ENCODE data around the gene CNTLN. TPM values are rescaled to one million over a fixed set of nuclear protein-coding genes. Genes with fewer than 3 reads are reported as not detected.
A peak's percentile ranks its signal among the peaks of the same experiment; 100 is the strongest.

The CNTLN gene
- total RNA-seq, 1 donor from 2014 or later, result 0.79 TPM

DNA sequence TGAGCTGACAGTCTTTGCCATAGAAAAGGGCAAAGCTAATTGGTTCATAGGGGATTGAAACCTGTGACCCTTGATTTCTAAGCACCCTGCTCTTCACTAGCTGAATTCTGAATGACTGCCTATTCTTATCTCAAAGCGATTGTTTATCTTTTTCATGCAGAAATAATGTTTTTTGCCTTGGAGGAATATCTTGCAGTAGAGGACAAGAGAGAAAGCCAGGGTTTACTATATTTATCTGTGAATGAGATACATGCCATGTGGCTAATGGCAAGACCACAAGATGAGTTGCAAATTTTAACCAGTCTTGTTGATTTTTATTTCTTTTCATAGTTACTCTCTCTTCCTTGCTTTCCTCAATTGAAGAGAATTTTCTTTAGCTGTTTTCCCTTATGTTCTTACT lies 185.0 kb downstream of the CNTLN start:
- Histone ChIP-seq H3K36me3 (ENCODE audit: control insufficient read depth, insufficient read depth, low read length) (no peaks in the 10 kb centered on the region), H3K27me3 (ENCODE audit: control insufficient read depth, insufficient read depth, low read length) (no peaks in the 10 kb centered on the region), H3K4me3 (ENCODE audit: low read depth, low read length) (no peak overlapping the region)
- DNase-seq (ENCODE audit: low read depth) (no peak), FAIRE-seq (no peak)
- TF ChIP-seq, protein P1, sequence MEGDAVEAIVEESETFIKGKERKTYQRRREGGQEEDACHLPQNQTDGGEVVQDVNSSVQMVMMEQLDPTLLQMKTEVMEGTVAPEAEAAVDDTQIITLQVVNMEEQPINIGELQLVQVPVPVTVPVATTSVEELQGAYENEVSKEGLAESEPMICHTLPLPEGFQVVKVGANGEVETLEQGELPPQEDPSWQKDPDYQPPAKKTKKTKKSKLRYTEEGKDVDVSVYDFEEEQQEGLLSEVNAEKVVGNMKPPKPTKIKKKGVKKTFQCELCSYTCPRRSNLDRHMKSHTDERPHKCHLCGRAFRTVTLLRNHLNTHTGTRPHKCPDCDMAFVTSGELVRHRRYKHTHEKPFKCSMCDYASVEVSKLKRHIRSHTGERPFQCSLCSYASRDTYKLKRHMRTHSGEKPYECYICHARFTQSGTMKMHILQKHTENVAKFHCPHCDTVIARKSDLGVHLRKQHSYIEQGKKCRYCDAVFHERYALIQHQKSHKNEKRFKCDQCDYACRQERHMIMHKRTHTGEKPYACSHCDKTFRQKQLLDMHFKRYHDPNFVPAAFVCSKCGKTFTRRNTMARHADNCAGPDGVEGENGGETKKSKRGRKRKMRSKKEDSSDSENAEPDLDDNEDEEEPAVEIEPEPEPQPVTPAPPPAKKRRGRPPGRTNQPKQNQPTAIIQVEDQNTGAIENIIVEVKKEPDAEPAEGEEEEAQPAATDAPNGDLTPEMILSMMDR (IDR thresholded peaks at IDR 0.05; ENCODE audit: insufficient read depth, low read length, severe bottlenecking), result no peak

DNA sequence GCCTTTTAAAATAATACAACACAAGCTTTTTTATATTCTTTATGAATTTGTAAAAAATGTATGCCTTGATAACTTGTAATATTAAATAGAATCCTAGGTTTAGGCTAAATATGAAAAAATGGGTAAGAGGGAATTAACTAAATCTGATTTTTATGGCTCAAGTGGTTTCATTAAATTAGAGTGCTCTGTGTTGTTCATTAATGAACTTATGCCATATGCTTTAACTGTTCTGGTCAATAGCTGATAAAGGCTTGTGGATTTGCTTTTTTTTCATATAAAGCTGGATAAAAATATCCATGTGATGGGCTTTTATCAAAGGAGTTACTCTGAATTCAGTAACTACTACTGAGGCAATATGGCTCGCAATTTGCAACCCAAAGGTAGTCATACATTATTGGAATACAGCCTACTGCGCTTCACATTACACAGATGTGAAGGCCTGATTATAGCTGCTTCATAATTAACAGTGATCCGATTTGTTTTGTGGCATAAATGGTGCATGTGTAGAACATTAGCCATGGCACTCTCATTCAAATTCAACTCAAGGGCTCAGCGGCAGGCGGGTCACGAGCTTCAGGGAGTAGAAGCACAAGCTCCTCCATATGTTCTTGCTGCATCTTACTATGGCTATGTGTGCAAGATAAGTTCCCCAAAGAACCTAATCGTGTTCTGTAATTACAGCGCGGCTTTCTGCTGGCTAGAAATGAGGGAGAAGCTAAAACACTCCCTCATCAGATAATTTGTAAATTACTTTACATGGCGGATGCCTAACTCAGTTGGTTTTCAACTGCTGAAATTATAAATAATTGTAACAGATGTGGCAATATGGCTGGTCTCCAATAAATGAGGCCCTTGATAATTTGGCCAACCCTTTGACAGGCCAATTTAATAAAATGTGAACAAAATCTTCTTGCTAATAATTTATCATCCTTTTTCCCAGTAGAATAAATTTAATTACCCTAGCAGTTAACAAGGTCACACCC lies 188.3 kb downstream of the CNTLN start:
- H3K4me3 ChIP-seq (ENCODE audit: low read depth, low read length), result no peak overlapping the region
- DNase-seq (ENCODE audit: low read depth) (no peak), FAIRE-seq (no peak)
- no peaks in the 10 kb centered on the region for H3K36me3 ChIP-seq (ENCODE audit: control insufficient read depth, insufficient read depth, low read length)
- no peaks in the 10 kb centered on the region for H3K27me3 ChIP-seq (ENCODE audit: control insufficient read depth, insufficient read depth, low read length)
- TF ChIP-seq, protein P1 (IDR thresholded peaks at IDR 0.05; ENCODE audit: insufficient read depth, low read length, severe bottlenecking), result no peak

DNA sequence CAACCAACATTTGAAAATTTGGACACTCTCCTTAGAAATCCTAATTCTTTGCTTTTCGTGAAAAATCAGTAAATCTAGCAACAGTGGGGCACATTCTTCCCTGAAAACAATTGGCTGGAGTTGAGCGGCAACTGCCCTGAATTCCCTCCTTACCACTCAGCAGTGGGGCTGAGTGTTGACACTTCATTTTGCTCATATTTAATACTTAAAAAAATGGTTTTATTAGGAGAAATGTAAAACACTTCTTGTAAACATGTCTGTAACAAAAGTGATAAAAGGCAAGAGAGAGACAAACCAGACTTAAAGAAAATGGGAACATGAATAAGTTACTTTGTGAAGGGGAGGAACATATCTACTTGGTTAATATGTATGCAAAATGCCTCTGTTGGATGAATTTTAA lies 193.5 kb downstream of the CNTLN start:
- TF ChIP-seq, protein P1 (IDR thresholded peaks at IDR 0.05; ENCODE audit: insufficient read depth, low read length, severe bottlenecking), result no peak

DNA sequence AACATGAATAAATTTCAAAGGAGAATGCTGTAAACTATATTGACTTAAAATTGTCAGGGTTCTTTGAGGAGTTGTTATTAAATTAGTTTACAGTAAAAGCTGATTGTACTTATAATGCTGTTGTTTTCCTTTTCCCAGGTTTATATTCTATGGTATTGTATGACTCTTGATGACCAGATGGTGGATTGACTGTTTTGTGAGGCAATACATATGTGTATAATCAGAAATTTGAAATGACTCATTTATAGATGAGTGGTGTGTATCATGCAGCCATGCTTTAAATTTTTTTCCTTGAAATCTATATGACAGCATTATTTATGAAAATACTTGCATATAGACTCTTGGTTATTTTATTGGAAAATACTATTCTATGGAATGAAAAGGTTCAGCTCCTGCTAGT lies 195.3 kb downstream of the CNTLN start:
- peak; percentile 48 for DNase-seq (ENCODE audit: low read depth)
- no peak for FAIRE-seq
- TF ChIP-seq, protein P1 (IDR thresholded peaks at IDR 0.05; ENCODE audit: insufficient read depth, low read length, severe bottlenecking), result no peak
- H3K4me3 ChIP-seq (ENCODE audit: low read depth, low read length), result no peak overlapping the region
- H3K27me3 ChIP-seq (ENCODE audit: control insufficient read depth, insufficient read depth, low read length), result no peaks in the 10 kb centered on the region
- no peaks in the 10 kb centered on the region for H3K36me3 ChIP-seq (ENCODE audit: control insufficient read depth, insufficient read depth, low read length)

More for the DNA sequence above, 193.5 kb downstream of the CNTLN start:
- H3K27me3 ChIP-seq (ENCODE audit: control insufficient read depth, insufficient read depth, low read length), result no peaks in the 10 kb centered on the region
- H3K4me3 ChIP-seq (ENCODE audit: low read depth, low read length), result no peak overlapping the region
- H3K36me3 ChIP-seq (ENCODE audit: control insufficient read depth, insufficient read depth, low read length), result no peaks in the 10 kb centered on the region
- DNase-seq (ENCODE audit: low read depth) (no peak), FAIRE-seq (no peak)

DNA sequence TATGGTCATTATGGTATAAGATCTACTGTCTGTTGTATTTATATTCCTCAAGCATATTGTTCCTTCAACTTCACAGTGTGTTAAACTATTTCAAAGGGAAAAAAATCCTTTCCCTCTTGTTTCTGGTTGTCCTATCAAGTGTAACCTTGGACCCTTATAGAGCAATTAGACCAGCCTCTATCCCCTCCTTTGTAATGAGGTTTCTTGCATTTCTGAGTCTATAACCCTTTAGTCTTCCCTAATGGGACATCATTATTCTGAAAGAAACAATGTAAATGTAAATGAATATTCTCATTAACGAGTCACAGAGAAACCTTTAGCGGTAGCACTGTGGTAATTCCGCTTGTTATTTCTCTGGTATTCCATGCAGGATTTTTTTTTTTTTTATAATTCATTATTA lies 197.3 kb downstream of the CNTLN start:
- no peaks in the 10 kb centered on the region for H3K36me3 ChIP-seq (ENCODE audit: control insufficient read depth, insufficient read depth, low read length)
- H3K4me3 ChIP-seq (ENCODE audit: low read depth, low read length), result no peak overlapping the region
- DNase-seq (ENCODE audit: low read depth) (no peak), FAIRE-seq (no peak)
- TF ChIP-seq, protein P1 (IDR thresholded peaks at IDR 0.05; ENCODE audit: insufficient read depth, low read length, severe bottlenecking), result no peak
- H3K27me3 ChIP-seq (ENCODE audit: control insufficient read depth, insufficient read depth, low read length), result no peaks in the 10 kb centered on the region

Measured in bronchial epithelial cell (primary cell).